ENCODE data around the gene RANGAP1. TPM values are rescaled to one million over a fixed set of nuclear protein-coding genes. Genes with fewer than 3 reads are reported as not detected.
A peak's percentile ranks its signal among the peaks of the same experiment; 100 is the strongest.

Gene RANGAP1
- total and polyA plus RNA-seq, 2 of the 13 experiments (the other 11 are each of a cell fraction or from before 2014, with no cell fraction given): 51.8 to 83.9 TPM

GRCh38 chr22:41204992-41205900, 80.7 kb downstream of the RANGAP1 start, which contains the start of gene L3MBTL2 (continued):
- TF ChIP-seq ZNF441 (CRISPR knock-in tag; IDR thresholded peaks at IDR 0.05; ENCODE audit: borderline replicate concordance) (0 out of 2 replicates have a peak, but pooled peaks have one; percentile 14), ZNF550 (CRISPR knock-in tag; IDR thresholded peaks at IDR 0.05; ENCODE audit: borderline replicate concordance) (no peak), NRL (CRISPR knock-in tag; IDR thresholded peaks at IDR 0.05; ENCODE audit: borderline replicate concordance) (peak; percentile 48; the same call in 1 of the 2 replicates), DR1 (CRISPR knock-in tag; IDR thresholded peaks at IDR 0.05) (peak; percentile 17; the same call in 1 of the 2 replicates), KAT2B (IDR thresholded peaks at IDR 0.05; ENCODE audit: borderline replicate concordance, low read depth, low read length) (no peak), ZNF564 (CRISPR knock-in tag; IDR thresholded peaks at IDR 0.05) (no peak; the same call in 1 of the 2 replicates), SPEN (CRISPR knock-in tag; IDR thresholded peaks at IDR 0.05; ENCODE audit: low read depth) (peak; percentile 58; the same call in 1 of the 2 replicates), PHF20 (CRISPR knock-in tag; IDR thresholded peaks at IDR 0.05) (peak; percentile 83), ZNF737 (CRISPR knock-in tag; IDR thresholded peaks at IDR 0.05; ENCODE audit: borderline replicate concordance) (no peak), SMAD3 (CRISPR knock-in tag; IDR thresholded peaks at IDR 0.05) (0 out of 2 replicates have a peak, but pooled peaks have one; percentile 31), CBX5 (CRISPR knock-in tag; IDR thresholded peaks at IDR 0.05; ENCODE audit: borderline replicate concordance) (0 out of 2 replicates have a peak, but pooled peaks have one; percentile 50), MBNL3 (CRISPR knock-in tag; conservative IDR thresholded peaks at IDR 0.05) (no peak), ZNF503 (CRISPR knock-in tag; IDR thresholded peaks at IDR 0.05) (no peak), ZNF33B (CRISPR knock-in tag; IDR thresholded peaks at IDR 0.05) (peak; percentile 75; the same call in 1 of the 2 replicates), ZFP41 (CRISPR knock-in tag; IDR thresholded peaks at IDR 0.05; ENCODE audit: borderline replicate concordance) (no peak), UBTF (CRISPR knock-in tag; IDR thresholded peaks at IDR 0.05) (no peak), ZNF17 (CRISPR knock-in tag; IDR thresholded peaks at IDR 0.05) (no peak), HOXA5 (CRISPR knock-in tag; IDR thresholded peaks at IDR 0.05) (0 out of 2 replicates have a peak, but pooled peaks have one; percentile 19), HCFC1 (IDR thresholded peaks at IDR 0.05; ENCODE audit: low read depth, low read length) (peak; percentile 93), SRSF1 (optimal IDR thresholded peaks at IDR 0.05; ENCODE audit: low read depth, low read length) (no peak), KMT2B (CRISPR knock-in tag; IDR thresholded peaks at IDR 0.05) (peak; percentile 70), ZMYM2 (CRISPR knock-in tag; IDR thresholded peaks at IDR 0.05) (no peak), ZFX (CRISPR knock-in tag; IDR thresholded peaks at IDR 0.05; ENCODE audit: low read depth) (peak; percentile 71; the same call in 1 of the 2 replicates), ZNF746 (CRISPR knock-in tag; IDR thresholded peaks at IDR 0.05) (no peak), ZNF543 (CRISPR knock-in tag; IDR thresholded peaks at IDR 0.05) (no peak)
